Measurements from ENCODE around the gene CGNL1.
A peak's percentile ranks its signal among the peaks of the same experiment; 100 is the strongest.

CGNL1 gene

DNA sequence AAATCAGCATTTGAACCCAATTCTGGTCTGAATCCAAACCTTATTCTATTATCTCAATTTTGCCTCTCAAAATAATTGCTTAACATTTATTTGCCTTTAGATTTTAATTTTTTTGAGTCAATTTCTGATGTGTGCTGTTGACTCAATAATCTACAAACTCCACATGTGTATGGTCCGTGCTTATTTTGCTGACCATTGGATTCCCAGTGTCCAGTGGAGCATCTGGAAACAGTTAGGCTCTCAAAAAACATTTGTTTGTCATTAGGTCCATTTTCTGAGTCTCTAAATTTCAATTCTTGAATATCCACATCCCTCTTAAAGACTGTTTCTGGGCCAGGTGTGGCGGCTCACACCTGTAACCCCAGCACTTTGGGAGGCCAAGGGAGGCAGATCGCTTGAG is 196.2 kb downstream of the CGNL1 start:
- no peak for DNase-seq (ENCODE audit: low read depth)

DNA sequence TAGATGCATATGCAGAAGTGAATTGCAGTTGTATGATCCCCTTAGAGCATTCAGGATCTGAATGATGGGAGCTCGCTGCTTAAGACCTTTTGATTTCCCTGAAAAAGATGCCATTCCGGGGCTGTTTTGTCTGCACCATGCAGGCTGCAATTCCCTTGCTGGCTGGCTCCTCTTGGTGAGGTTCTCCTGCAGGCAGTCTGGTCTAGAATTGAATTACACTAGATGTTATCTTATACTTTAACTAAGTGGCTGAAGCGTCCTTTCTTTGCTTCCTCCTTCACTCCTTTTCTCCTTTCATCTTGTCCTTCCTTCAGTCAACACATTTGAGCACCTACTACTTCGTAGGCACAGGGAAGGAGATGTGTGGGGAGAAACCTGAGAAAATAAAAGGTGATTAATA is 196.8 kb downstream of the CGNL1 start:
- no peak for DNase-seq (ENCODE audit: low read depth)

GRCh38 chr15:57575363-57575762 is 199.1 kb downstream of the CGNL1 start:
- DNase-seq (ENCODE audit: low read depth), result no peak

- DNase-seq (ENCODE audit: low read depth), result no peak
Measured at GRCh38 chr15:57578288-57578900, 202.1 kb downstream of the CGNL1 start.

- no peak for DNase-seq (ENCODE audit: low read depth)
Measured at GRCh38 chr15:57580428-57580827, 204.1 kb downstream of the CGNL1 start.

- no peak for DNase-seq (ENCODE audit: low read depth)
Measured at GRCh38 chr15:57580866-57581265, 204.6 kb downstream of the CGNL1 start.

GRCh38 chr15:57582090-57582489 is 205.8 kb downstream of the CGNL1 start:
- DNase-seq (ENCODE audit: low read depth), result no peak

- DNase-seq (ENCODE audit: low read depth), result no peak
Measured at GRCh38 chr15:57583282-57583681, 207.0 kb downstream of the CGNL1 start.

DNA sequence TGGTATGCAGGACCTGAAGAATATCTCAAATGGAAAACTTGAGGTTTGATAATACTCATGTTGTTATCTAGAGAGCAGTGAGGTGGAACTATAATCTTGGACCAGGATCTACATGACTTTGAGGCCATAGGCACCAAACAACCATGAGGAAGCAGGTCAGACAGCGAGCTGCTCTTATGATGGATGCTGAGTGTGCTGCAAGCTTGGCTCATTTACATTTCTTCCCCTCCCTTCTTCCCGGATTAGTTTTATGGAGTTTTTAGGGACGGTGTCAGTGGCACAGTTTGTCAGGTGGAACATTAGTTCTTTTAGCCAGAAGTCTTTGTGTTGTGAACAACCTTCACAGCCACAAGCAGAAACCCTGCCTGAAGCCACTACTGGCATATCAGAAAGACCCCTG is 207.4 kb downstream of the CGNL1 start:
- DNase-seq (ENCODE audit: low read depth), result no peak

DNA sequence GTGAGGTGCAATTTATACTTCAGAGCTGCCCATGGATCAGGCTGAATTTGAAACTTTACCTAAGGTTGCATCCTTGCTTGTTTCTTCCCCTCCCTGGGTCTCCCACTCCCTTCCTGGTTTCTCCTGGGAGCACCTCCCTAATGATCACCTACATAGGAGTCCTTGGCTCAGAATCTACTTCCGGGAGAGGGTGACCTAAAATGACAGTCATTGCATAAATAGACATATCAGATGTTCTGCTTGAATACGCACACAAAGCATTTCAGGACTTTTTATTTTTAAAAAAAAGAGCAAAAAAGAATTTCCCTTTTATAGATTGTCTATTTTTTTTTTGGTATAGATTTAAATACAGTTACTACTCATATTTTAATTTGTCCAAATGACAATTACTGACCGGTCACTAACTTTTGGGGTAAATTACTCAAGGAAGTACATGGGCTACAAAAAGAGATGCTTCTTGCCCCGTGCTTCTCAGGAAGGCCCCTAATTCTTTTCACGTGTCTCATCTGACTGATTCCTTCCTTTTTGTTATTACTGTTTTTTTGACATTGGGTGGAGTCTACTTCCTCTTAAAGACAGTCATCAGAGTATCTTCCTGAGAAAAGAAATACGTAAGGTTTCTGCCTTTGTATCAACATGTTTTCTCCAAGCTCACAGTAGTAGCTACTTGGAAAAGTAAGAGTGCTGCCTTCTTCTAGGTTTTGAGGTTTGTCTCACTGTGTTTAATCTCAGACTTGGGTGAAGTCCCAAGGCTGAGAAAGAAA is 210.5 kb downstream of the CGNL1 start:
- DNase-seq (ENCODE audit: low read depth), result no peak

- no peak for DNase-seq (ENCODE audit: low read depth)
Measured at GRCh38 chr15:57589281-57589680, 213.0 kb downstream of the CGNL1 start.

DNA sequence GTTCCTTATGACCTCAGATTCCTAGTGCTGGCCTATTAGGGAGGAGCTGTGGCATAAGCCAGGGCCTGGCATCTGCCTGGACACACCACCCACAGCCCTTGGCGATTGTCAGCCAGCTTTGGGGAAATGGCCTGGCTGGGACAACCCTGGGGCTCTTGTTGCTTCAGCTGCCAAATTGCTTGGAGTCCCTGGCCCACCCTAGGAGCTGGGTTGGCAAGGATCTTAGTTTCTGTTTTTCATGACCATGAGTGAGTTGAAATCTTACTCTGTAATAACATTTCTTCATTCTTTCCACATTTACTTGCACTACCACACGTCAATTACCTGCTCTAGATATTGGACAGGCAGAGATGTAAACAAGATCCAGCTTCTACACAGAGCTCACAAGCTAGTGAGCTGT is 213.4 kb downstream of the CGNL1 start:
- no peak for DNase-seq (ENCODE audit: low read depth)

DNA sequence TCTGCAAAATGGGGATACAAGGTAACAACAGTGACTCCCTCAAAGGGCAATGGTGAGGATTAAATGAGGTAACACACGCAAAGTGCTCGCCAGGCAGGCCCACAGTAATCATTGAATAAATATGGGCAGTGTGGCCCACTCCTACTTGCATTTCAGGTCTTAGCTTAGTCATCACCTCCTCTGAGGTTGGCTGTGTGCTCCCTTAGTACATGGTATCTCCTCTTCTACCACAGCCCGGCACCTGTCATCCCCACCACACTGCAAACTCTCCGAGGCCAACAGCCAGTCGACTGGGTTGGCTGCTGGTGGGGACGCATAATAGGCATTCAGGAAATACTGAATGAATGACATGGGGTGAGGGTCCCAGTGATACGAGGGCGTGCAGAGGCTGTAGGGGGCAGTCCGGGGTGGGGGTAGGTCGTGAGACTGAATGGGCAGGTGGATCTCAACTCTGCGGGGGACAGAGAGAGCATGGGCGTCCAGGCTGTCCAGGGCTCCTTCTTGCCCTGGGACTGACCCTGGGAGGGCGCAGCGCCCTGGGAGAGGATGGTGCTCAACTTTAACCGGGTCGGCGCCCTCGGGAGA is 215.0 kb downstream of the CGNL1 start:
- DNase-seq (ENCODE audit: low read depth), result no peak

- peak; percentile 9 for DNase-seq (ENCODE audit: low read depth)
Measured at GRCh38 chr15:57591822-57592367, 215.6 kb downstream of the CGNL1 start, which contains the start of gene MYZAP. TSS of gene MYZAP (plus strand) at chr15:57591904. CDS start at chr15:57592035, 131 bp downstream.

- DNase-seq (ENCODE audit: low read depth), result no peak
Measured at GRCh38 chr15:57592426-57592825, 216.1 kb downstream of the CGNL1 start.

GRCh38 chr15:57592836-57593420 is 216.6 kb downstream of the CGNL1 start:
- DNase-seq (ENCODE audit: low read depth), result no peak

GRCh38 chr15:57594479-57594878 is 218.2 kb downstream of the CGNL1 start:
- DNase-seq (ENCODE audit: low read depth), result no peak

DNA sequence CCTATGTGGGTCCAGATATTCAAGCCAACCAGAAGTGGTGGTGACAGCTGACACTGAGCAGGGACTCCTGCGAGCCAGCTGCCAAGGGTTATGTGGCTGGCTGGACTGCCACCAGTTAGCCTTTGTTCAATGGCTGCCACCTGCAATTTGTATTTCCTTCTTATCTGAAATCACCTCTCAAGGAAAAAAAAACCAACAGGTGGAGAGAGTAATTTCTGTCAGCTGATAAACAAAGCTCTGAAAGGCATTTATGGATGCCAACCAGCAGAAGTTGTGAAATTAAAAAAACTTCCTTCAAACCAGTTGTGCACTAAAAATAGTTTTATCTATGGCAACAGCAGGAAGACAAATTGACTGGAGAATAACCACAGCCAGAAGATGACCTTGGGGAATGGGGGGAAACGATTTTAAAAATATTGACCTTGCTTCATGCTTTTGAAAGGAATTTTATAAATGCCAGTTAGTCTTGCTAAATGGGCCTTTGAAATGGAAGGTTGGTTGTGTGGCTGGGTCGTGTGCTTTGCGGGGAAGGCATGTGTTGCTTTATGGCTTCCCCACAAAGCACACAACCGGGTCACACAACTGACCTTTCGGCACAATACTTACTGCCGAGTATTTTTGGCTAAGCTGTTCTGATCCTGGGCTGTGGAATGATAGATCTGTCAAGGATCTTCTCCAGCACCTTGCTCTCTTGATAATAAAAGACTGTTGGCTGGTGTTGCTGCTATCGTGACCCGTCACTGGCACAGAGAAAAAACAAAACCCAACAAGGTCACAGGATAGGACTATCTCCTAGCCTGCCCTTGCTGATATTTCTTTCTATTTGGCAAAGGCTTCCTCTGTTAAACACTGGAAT is 218.9 kb downstream of the CGNL1 start:
- no peak for DNase-seq (ENCODE audit: low read depth)

DNA sequence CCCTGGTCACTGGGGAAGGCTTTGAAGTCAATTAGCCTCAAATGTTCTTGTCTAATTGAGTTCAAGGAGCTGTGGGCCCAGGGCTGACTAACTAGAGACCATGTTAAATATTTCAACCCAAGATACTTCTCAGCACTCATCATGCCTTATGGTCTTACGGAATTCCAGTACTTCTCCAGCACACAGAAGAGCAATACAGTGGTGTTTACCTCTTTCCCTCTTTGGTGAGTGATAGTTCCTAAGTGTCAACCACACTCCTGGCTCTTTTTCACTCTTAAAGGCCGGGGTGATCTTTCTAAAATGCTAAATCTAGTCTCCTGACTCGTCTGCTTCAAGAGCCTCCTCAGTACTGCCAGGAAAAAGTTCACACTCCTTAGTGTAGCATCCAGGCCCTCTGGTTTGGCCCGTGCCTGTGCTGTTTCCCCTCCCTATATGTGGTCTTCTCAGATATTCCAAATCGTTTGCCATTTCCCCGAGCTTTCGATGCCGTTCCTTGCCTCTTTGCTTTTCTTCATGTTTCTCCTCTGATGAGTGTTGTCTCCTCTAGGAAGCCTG is 220.1 kb downstream of the CGNL1 start:
- no peak for DNase-seq (ENCODE audit: low read depth)

GRCh38 chr15:57596978-57597377 is 220.7 kb downstream of the CGNL1 start:
- no peak for DNase-seq (ENCODE audit: low read depth)

- no peak for DNase-seq (ENCODE audit: low read depth)
Measured at GRCh38 chr15:57597431-57597830, 221.1 kb downstream of the CGNL1 start.

Measured in stimulated activated CD8-positive, alpha-beta memory T cell treated with anti-CD3 and anti-CD28 coated beads, Interleukin-15, amount 100 ng/mL, for 24 hours (primary cell).